Loucy (cell line): Measurements from ENCODE around the gene KRT79.

Source experiments
- H2AFZ ChIP-seq: fragments of 200-600 bp; sonication (generic); 2 replicates; pipeline ENCODE4 v1.6.0; 2016; ENCODE audit warnings: antibody characterized with exemption, mild to moderate bottlenecking, low read length, moderate library complexity
- H3F3A ChIP-seq: fragments of 200-600 bp; 2 replicates; pipeline ENCODE4 v1.6.0; 2016; ENCODE audit warnings: antibody characterized with exemption, low read depth, mild to moderate bottlenecking
- H3K27me3 ChIP-seq: fragments of 200-600 bp; sonication (generic); 2 replicates; pipeline ENCODE4 v1.6.1; 2014; ENCODE audit warnings: low read length, mild to moderate bottlenecking; ENCODE audit not compliant: insufficient read depth, poor library complexity, severe bottlenecking
- H3K36me3 ChIP-seq: fragments of 200-600 bp; sonication (generic); 2 replicates; pipeline ENCODE4 v1.6.1; 2016; ENCODE audit warnings: low read length; ENCODE audit not compliant: insufficient read depth
- H3K4me1 ChIP-seq: fragments of 200-600 bp; sonication (generic); 2 replicates; pipeline ENCODE4 v1.5.1; 2014; ENCODE audit warnings: low read length, mild to moderate bottlenecking; ENCODE audit not compliant: insufficient read depth, poor library complexity, severe bottlenecking
- H3K4me2 ChIP-seq: fragments of 200-600 bp; sonication (generic); 2 replicates; pipeline ENCODE4 v1.6.0; 2014; ENCODE audit warnings: antibody characterized with exemption, low read length, low read depth, mild to moderate bottlenecking; ENCODE audit not compliant: poor library complexity, severe bottlenecking
- H3K4me3 ChIP-seq: fragments of 200-600 bp; sonication (generic); 2 replicates; pipeline ENCODE4 v1.5.1; 2014; ENCODE audit warnings: low read length, mild to moderate bottlenecking, mixed read lengths; ENCODE audit not compliant: poor library complexity, severe bottlenecking
- H3K79me2 ChIP-seq: fragments of 200-600 bp; sonication (generic); 2 replicates; pipeline ENCODE4 v1.6.1; 2014; ENCODE audit warnings: low read length; ENCODE audit not compliant: insufficient read depth
- H3K9ac ChIP-seq: fragments of 200-600 bp; sonication (generic); 2 replicates; pipeline ENCODE4 v1.6.0; 2014; ENCODE audit warnings: mild to moderate bottlenecking, low read depth, low read length, moderate library complexity; ENCODE audit not compliant: poor library complexity, severe bottlenecking
- H3K9me2 ChIP-seq: fragments of 200-600 bp; sonication (generic); replicated peaks from 2 replicates; pipeline ENCODE4 v1.6.1; 2016; ENCODE audit warnings: low read depth, low read length, mixed read lengths
- H3K9me3 ChIP-seq: fragments of 200-600 bp; sonication (generic); 2 replicates; pipeline ENCODE4 v1.6.1; 2014; ENCODE audit warnings: mild to moderate bottlenecking, antibody characterized with exemption, low read length, low read depth; ENCODE audit not compliant: insufficient read depth
- H4K20me1 ChIP-seq: fragments of 200-600 bp; sonication (generic); 2 replicates; pipeline ENCODE4 v1.6.0; 2014; ENCODE audit warnings: antibody characterized with exemption, low read length, mild to moderate bottlenecking; ENCODE audit not compliant: insufficient read depth, poor library complexity, severe bottlenecking
- CTCF ChIP-seq: fragments of 200-600 bp; sonication (generic); conservative IDR thresholded peaks from 2 replicates; pipeline ENCODE4 v1.5.1; 2014; ENCODE audit warnings: mild to moderate bottlenecking, antibody characterized with exemption, low read length
- EZH2phosphoT487 ChIP-seq: fragments of 200-600 bp; IDR thresholded peaks from 2 replicates; pipeline ENCODE4 v1.6.1; 2018; ENCODE audit warnings: antibody characterized with exemption, mild to moderate bottlenecking, moderate library complexity, borderline replicate concordance

KRT79 gene

GRCh38 chr12:52849511-52849910 lies 15.4 kb upstream of the KRT79 start:
- no peaks in the 10 kb centered on the region for H3F3A ChIP-seq
- no peak overlapping the region for H2AFZ ChIP-seq
- no peaks in the 10 kb centered on the region for H3K9me3 ChIP-seq
- H3K4me2 ChIP-seq, result no peak overlapping the region
- no peaks in the 10 kb centered on the region for H4K20me1 ChIP-seq
- no peak overlapping the region for H3K4me3 ChIP-seq
- no peak overlapping the region for H3K9ac ChIP-seq
- no peaks in the 10 kb centered on the region for H3K4me1 ChIP-seq
- no peaks in the 10 kb centered on the region for H3K79me2 ChIP-seq
- no peaks in the 10 kb centered on the region for H3K27me3 ChIP-seq
- no peaks in the 10 kb centered on the region for H3K9me2 ChIP-seq
- no peaks in the 10 kb centered on the region for H3K36me3 ChIP-seq
- TF ChIP-seq CTCF, result no peak
- TF ChIP-seq EZH2phosphoT487, result no peak

GRCh38 chr12:52848661-52849255 lies 14.6 kb upstream of the KRT79 start, which contains the start of gene KRT78:
KRT78 (minus strand) TSS chr12:52848994; CDS start chr12:52848930, 64 bp downstream.
- Histone ChIP-seq H4K20me1 (no peaks in the 10 kb centered on the region), H3K79me2 (no peaks in the 10 kb centered on the region), H3K4me2 (no peak within 1 kb of the TSS), H3F3A (no peaks in the 10 kb centered on the region), H3K36me3 (no peaks in the 10 kb centered on the region), H3K4me3 (no peak within 1 kb of the TSS), H3K4me1 (no peaks in the 10 kb centered on the region), H3K9me2 (no peaks in the 10 kb centered on the region), H2AFZ (no peak within 1 kb of the TSS), H3K9ac (no peak within 1 kb of the TSS), H3K9me3 (no peaks in the 10 kb centered on the region), H3K27me3 (no peaks in the 10 kb centered on the region)
- TF ChIP-seq CTCF, result no peak

GRCh38 chr12:52847335-52848102 lies 13.4 kb upstream of the KRT79 start:
- H3K4me1 ChIP-seq, result no peaks in the 10 kb centered on the region
- H2AFZ ChIP-seq, result no peak overlapping the region
- no peaks in the 10 kb centered on the region for H3K9me2 ChIP-seq
- no peaks in the 10 kb centered on the region for H3K36me3 ChIP-seq
- H4K20me1 ChIP-seq, result no peaks in the 10 kb centered on the region
- no peaks in the 10 kb centered on the region for H3K9me3 ChIP-seq
- no peaks in the 10 kb centered on the region for H3K79me2 ChIP-seq
- H3F3A ChIP-seq, result no peaks in the 10 kb centered on the region
- no peaks in the 10 kb centered on the region for H3K27me3 ChIP-seq
- no peak for TF ChIP-seq EZH2phosphoT487
- TF ChIP-seq CTCF, result no peak
- H3K4me2 ChIP-seq, result no peak overlapping the region
- H3K9ac ChIP-seq, result no peak overlapping the region
- H3K4me3 ChIP-seq, result no peak overlapping the region
